WERI-Rb-1 (cell line): ENCODE measurements around the gene AOX1.

Experiments used
- DNase-seq: peaks from one replicate; pipeline ENCODE4 v3.0.0-alpha.2; 2020
- H3K27ac ChIP-seq: fragments of 250-450 bp; sonication (Bioruptor Pico); 2 replicates; pipeline ENCODE4 v1.5.1; 2020; ENCODE audit warnings: mild to moderate bottlenecking, moderate library complexity
- H3K27me3 ChIP-seq: fragments of 250-450 bp; sonication (Bioruptor Pico); 2 replicates; pipeline ENCODE4 v1.5.1; 2021; ENCODE audit warnings: mild to moderate bottlenecking, low read depth, moderate library complexity; ENCODE audit not compliant: insufficient read depth, severe bottlenecking
- H3K36me3 ChIP-seq: fragments of 250-450 bp; sonication (Bioruptor Pico); 2 replicates; pipeline ENCODE4 v1.5.1; 2020; ENCODE audit warnings: mild to moderate bottlenecking, moderate library complexity
- H3K4me3 ChIP-seq: 2 replicates; pipeline ENCODE4 v1.5.1; 2011; ENCODE audit warnings: low read depth, mild to moderate bottlenecking, control low read depth, low read length
- H3K9me3 ChIP-seq: fragments of 250-450 bp; sonication (Bioruptor Pico); 2 replicates; pipeline ENCODE4 v1.5.1; 2021; ENCODE audit warnings: mild to moderate bottlenecking, moderate library complexity; ENCODE audit not compliant: severe bottlenecking
- TF ChIP-seq, protein P1 (sequence below): IDR thresholded peaks from 2 replicates; pipeline ENCODE4 v1.5.1; 2011; ENCODE audit warnings: low read depth, mild to moderate bottlenecking, control low read depth, inconsistent platforms, low read length

Gene AOX1

GRCh38 chr2:200698217-200698616 lies 112.4 kb downstream of the AOX1 start:
- Histone ChIP-seq H3K27ac (no peak overlapping the region), H3K4me3 (no peak overlapping the region), H3K36me3 (no peaks in the 10 kb centered on the region), H3K27me3 (no peaks in the 10 kb centered on the region), H3K9me3 (no peaks in the 10 kb centered on the region)
- no peak for DNase-seq
- TF ChIP-seq, protein P1, sequence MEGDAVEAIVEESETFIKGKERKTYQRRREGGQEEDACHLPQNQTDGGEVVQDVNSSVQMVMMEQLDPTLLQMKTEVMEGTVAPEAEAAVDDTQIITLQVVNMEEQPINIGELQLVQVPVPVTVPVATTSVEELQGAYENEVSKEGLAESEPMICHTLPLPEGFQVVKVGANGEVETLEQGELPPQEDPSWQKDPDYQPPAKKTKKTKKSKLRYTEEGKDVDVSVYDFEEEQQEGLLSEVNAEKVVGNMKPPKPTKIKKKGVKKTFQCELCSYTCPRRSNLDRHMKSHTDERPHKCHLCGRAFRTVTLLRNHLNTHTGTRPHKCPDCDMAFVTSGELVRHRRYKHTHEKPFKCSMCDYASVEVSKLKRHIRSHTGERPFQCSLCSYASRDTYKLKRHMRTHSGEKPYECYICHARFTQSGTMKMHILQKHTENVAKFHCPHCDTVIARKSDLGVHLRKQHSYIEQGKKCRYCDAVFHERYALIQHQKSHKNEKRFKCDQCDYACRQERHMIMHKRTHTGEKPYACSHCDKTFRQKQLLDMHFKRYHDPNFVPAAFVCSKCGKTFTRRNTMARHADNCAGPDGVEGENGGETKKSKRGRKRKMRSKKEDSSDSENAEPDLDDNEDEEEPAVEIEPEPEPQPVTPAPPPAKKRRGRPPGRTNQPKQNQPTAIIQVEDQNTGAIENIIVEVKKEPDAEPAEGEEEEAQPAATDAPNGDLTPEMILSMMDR, result no peak

- no peaks in the 10 kb centered on the region for H3K36me3 ChIP-seq
- H3K9me3 ChIP-seq, result no peaks in the 10 kb centered on the region
- H3K4me3 ChIP-seq, result no peak overlapping the region
- H3K27ac ChIP-seq, result no peak overlapping the region
- H3K27me3 ChIP-seq, result no peaks in the 10 kb centered on the region
- TF ChIP-seq, protein P1, result no peak
- no peak for DNase-seq
Observed at GRCh38 chr2:200699310-200699709, 113.5 kb downstream of the AOX1 start.

DNA sequence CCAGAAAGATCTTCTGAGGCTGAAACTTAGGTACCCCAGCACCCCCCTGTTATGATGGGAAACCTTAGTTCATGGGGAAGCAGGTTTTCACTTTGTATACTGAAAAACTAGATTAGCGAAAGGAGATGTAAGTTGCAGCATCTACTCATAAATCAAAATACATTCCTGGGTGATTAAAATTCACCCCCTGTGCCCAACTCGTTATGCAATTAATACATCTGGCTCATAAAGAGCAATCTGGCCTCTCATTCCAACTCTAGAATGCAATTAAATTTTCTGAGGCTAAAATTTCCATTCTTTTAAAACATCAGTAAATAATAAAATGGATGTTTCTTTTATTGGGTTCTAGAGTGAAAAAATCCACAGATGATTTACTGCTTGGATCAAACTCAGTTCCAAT lies 115.0 kb downstream of the AOX1 start:
- Histone ChIP-seq H3K4me3 (no peak overlapping the region), H3K9me3 (no peaks in the 10 kb centered on the region), H3K27me3 (no peaks in the 10 kb centered on the region), H3K27ac (no peak overlapping the region), H3K36me3 (no peaks in the 10 kb centered on the region)
- DNase-seq, result no peak
- TF ChIP-seq, protein P1, result no peak

- no peak for DNase-seq
- Histone ChIP-seq H3K27ac (no peak overlapping the region), H3K9me3 (no peaks in the 10 kb centered on the region), H3K36me3 (no peaks in the 10 kb centered on the region), H3K4me3 (no peak overlapping the region), H3K27me3 (no peaks in the 10 kb centered on the region)
- TF ChIP-seq, protein P1, result no peak
Observed at GRCh38 chr2:200702044-200702443, 116.2 kb downstream of the AOX1 start.

DNA sequence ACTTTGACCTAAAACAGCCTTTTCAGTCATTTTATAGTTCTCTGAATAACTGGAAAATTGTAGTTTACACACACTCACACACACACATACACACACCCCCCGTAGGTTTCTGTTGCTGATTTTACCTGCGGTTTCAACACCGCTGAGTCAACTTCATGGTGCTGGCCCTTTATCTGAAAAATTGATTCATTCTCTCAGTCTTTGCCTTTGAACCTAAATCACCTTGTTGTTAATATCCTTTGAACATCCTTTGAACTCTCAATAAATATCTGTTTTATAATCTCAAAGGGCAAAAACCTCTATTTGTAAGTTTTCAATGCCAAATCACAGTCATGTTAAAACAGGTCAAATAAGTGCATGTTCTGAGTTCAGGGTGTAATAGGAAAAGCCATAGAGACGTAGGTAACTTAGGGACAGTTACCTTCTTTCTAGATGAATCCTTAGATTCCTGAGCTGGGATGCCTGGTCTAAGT lies 116.9 kb downstream of the AOX1 start:
- Histone ChIP-seq H3K4me3 (no peak overlapping the region), H3K27ac (no peak overlapping the region), H3K9me3 (no peaks in the 10 kb centered on the region), H3K27me3 (no peaks in the 10 kb centered on the region), H3K36me3 (no peaks in the 10 kb centered on the region)
- DNase-seq, result no peak
- TF ChIP-seq, protein P1, result no peak
